Lung (tissue), 12 donors: Measurements from ENCODE around the gene GAN. TPM values are rescaled to one million over a fixed set of nuclear protein-coding genes. Genes with fewer than 3 reads are reported as not detected.

Experiments used
- ATAC-seq: fragments of 200-7000 bp; cut with Tn5 transposase; one replicate; pipeline ENCODE4 v1.9.1; 2020; ENCODE audit warnings: moderate number of reproducible peaks; ENCODE audit not compliant: insufficient read depth, low FRiP score
- DNase-seq, 3 donors: peaks; one replicate each; pipeline ENCODE4 v3.0.0-alpha.2; 2013 to 2017
- H3K27ac ChIP-seq, 2 donors: one replicate each; pipeline ENCODE4 v1.5.1; 2013; ENCODE audit warnings: mild to moderate bottlenecking in 2 of 2, moderate library complexity in 2 of 2, control low read depth in 1 of 2, inconsistent platforms in 1 of 2, low read depth in 1 of 2, low read length in 1 of 2
- H3K27me3 ChIP-seq, 3 donors: one replicate each; pipeline ENCODE4 v1.5.1; 2013; ENCODE audit warnings: low read length in 2 of 3; ENCODE audit not compliant: control insufficient read depth in 3 of 3, insufficient read depth in 3 of 3
- H3K36me3 ChIP-seq, 4 donors: one replicate each; pipeline ENCODE4 v1.5.1; 2013; ENCODE audit warnings: low read length in 4 of 4, mild to moderate bottlenecking in 1 of 4, moderate library complexity in 1 of 4; ENCODE audit not compliant: control insufficient read depth in 4 of 4, insufficient read depth in 4 of 4
- H3K4me1 ChIP-seq, 5 donors: one replicate each; pipeline ENCODE4 v1.5.1; 2013; ENCODE audit warnings: low read length in 5 of 5, mild to moderate bottlenecking in 2 of 5, moderate library complexity in 1 of 5; ENCODE audit not compliant: control insufficient read depth in 5 of 5, insufficient read depth in 5 of 5
- H3K4me3 ChIP-seq: one replicate; pipeline ENCODE4 v1.5.1; 2013; ENCODE audit warnings: mild to moderate bottlenecking, control low read depth, moderate library complexity
- H3K9ac ChIP-seq, 2 donors: one replicate each; pipeline ENCODE4 v1.5.1; 2013; ENCODE audit warnings: low read length in 2 of 2, control low read depth in 1 of 2; ENCODE audit not compliant: insufficient read depth in 1 of 2
- H3K9me3 ChIP-seq, 4 donors: one replicate each; pipeline ENCODE4 v1.5.1; 2013; ENCODE audit warnings: low read length in 3 of 4, mild to moderate bottlenecking in 1 of 4, moderate library complexity in 1 of 4; ENCODE audit not compliant: control insufficient read depth in 4 of 4, insufficient read depth in 3 of 4
- CTCF ChIP-seq: IDR thresholded peaks from 2 replicates; pipeline ENCODE4 v1.5.1; 2012; ENCODE audit warnings: mild to moderate bottlenecking; ENCODE audit errors: control extremely low read depth, extremely low read depth
- WGBS, 2 donors: extraction: QIAGEN DNeasy Blood & Tissue Kit; methylation state at CpG; one replicate each; pipeline ENCODE4 v1.1.7; 2013; 5-methylcytosine and 5-hydroxymethylcytosine counted together
- polyA plus RNA-seq, 2 donors: library from polyadenylated mRNA; stranded (reverse); fragments of 200-250 nt; gene quantifications; one replicate each; pipeline ENCODE4 v1.2.1, GENCODE V29; 2013
- total RNA-seq, 2 donors: library from RNA; depleted of rRNA in 1 of 2; stranded (reverse); fragments of >200 nt in 1 of 2; gene quantifications; one replicate each; pipeline ENCODE4 v1.2.1, GENCODE V29; 2014 to 2021
- donor health status: control.
- donor health status: control.
- donor health status: Bipolar disorder and iron deficiency.
- donor health status: healthy.
- donor health status: DM: yes; HTN: yes; CAD: no.

The GAN gene
- total and polyA plus RNA-seq, 4 donors: 0.76 to 9.0 (median 4.4) TPM

GRCh38 chr16:81424771-81425170, 110.0 kb downstream of the GAN start:
- no peaks in the 10 kb centered on the region for H3K27me3 ChIP-seq
- 4 to 11% methylated on average over 1 of the region's 1 CpG for WGBS, 2 donors

GRCh38 chr16:81427219-81427618, 112.5 kb downstream of the GAN start:
- ATAC-seq (no peak), DNase-seq (no peak)
- WGBS, 2 donors: 81 to 82% methylated on average over 6 of the region's 6 CpGs
- no peak for TF ChIP-seq CTCF
- Histone ChIP-seq H3K27me3 (no peaks in the 10 kb centered on the region), H3K9me3 (no peaks in the 10 kb centered on the region), H3K4me1 (peaks cover 0 to 4% (median 0%) of the 10 kb centered on the region in 5 donors), H3K36me3 (no peaks in the 10 kb centered on the region), H3K4me3 (no peak overlapping the region), H3K27ac (no peak overlapping the region), H3K9ac (no peak overlapping the region)

More at GRCh38 chr16:81424771-81425170, 110.0 kb downstream of the GAN start:
- peaks cover 0 to 4% (median 0%) of the 10 kb centered on the region in 5 donors for H3K4me1 ChIP-seq
- no peak for ATAC-seq
- no peaks in the 10 kb centered on the region for H3K9me3 ChIP-seq
- no peak for TF ChIP-seq CTCF
- no peak overlapping the region for H3K4me3 ChIP-seq
- H3K9ac ChIP-seq: no peak overlapping the region
- no peaks in the 10 kb centered on the region for H3K36me3 ChIP-seq
- no peak overlapping the region for H3K27ac ChIP-seq
- no peak for DNase-seq

GRCh38 chr16:81429045-81429521, 114.3 kb downstream of the GAN start:
- H3K4me1 ChIP-seq: peaks cover 0 to 4% (median 0%) of the 10 kb centered on the region in 5 donors
- H3K9ac ChIP-seq: no peak overlapping the region
- ATAC-seq (no peak), DNase-seq (peak in 2 of 3 donors; percentile 31 to 37)
- WGBS, 2 donors: 38 to 46% methylated on average over 3 of the region's 3 CpGs
- no peak for TF ChIP-seq CTCF
- H3K36me3 ChIP-seq: no peaks in the 10 kb centered on the region
- no peaks in the 10 kb centered on the region for H3K9me3 ChIP-seq
- H3K27me3 ChIP-seq: no peaks in the 10 kb centered on the region
- H3K27ac ChIP-seq: no peak overlapping the region
- no peak overlapping the region for H3K4me3 ChIP-seq
